VCaP (cell line): Measurements from ENCODE around the gene SLC39A11.

ENCODE experiments used
- H3K27ac ChIP-seq: fragments of 450-650 bp; 2 replicates; pipeline ENCODE4 v1.5.1; 2017
- TF ChIP-seq, protein P1 (sequence below): fragments of 450-650 bp; conservative IDR thresholded peaks from 2 replicates; pipeline ENCODE4 v1.5.1; 2017; ENCODE audit warnings: mild to moderate bottlenecking, moderate library complexity

The SLC39A11 gene

DNA sequence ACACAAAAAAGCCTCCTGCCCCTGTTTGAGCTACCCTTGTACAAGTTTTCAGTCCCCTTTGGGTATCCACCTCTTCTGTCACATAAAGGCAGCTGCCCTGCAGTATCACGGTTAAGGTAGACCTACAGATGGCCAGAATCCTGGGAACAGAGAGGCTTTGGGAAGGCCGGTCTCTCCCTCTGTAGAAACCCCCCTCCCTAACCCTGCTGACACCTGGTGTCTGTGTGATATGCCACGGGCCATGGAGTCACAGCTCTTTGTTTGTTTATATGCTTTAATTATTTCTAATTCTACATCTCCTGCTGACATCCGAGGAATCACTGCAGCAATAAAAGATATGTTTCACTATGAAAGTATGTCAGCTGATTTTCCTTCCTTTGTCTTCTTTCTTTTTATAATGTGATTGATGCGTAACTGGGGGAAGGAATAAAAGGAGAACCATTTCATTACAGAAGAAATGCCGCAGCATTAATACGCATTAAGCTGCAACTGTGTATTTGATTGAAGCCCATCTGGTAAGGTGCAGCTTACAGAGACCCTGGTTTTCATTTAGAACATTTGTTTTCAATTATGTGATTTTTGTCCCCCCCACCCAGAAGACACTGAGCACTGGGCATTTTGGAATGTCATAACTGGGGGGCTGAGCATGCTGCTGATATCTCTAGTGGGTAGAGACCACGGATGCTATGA, 142.1 kb downstream of the SLC39A11 start:
- TF ChIP-seq, protein P1, sequence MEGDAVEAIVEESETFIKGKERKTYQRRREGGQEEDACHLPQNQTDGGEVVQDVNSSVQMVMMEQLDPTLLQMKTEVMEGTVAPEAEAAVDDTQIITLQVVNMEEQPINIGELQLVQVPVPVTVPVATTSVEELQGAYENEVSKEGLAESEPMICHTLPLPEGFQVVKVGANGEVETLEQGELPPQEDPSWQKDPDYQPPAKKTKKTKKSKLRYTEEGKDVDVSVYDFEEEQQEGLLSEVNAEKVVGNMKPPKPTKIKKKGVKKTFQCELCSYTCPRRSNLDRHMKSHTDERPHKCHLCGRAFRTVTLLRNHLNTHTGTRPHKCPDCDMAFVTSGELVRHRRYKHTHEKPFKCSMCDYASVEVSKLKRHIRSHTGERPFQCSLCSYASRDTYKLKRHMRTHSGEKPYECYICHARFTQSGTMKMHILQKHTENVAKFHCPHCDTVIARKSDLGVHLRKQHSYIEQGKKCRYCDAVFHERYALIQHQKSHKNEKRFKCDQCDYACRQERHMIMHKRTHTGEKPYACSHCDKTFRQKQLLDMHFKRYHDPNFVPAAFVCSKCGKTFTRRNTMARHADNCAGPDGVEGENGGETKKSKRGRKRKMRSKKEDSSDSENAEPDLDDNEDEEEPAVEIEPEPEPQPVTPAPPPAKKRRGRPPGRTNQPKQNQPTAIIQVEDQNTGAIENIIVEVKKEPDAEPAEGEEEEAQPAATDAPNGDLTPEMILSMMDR: no peak
- no peak overlapping the region for H3K27ac ChIP-seq

DNA sequence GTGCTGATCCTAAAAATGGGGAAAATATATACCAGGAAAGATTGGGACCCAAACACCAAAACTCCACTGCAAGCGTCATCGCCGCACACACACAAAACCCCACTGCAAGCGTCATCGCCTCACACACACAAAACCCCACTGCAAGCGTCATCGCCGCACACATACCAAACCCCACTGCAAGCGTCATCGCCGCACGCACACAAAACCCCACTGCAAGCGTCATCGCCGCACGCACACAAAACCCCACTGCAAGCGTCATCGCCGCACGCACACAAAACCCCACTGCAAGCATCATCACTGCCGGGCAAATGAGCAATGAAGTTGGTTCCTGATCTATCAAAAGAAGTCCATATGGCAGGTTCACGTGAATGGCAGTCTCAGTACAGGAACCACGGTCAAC, 144.4 kb downstream of the SLC39A11 start:
- no peak overlapping the region for H3K27ac ChIP-seq
- TF ChIP-seq, protein P1: no peak

DNA sequence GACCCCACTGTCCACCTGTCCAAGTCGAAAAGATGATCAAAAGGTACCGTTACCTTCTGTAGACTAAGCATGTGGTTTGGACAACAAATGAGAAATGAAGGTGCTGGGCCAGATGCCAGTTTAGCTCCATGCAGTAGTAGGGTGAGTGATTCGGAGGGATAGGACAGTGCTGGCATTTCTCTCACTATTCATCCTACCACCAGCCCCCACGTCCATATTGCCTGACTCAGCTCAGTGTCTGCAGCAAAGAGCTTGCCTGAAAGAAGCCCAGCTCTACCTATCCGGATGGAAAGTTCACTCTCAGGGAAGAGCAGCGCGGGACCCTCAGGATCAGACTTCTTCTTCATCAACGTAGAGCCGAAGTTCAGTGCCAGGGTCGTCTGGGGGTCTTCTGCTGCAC, 145.0 kb downstream of the SLC39A11 start:
- TF ChIP-seq, protein P1: no peak
- H3K27ac ChIP-seq: no peak overlapping the region

DNA sequence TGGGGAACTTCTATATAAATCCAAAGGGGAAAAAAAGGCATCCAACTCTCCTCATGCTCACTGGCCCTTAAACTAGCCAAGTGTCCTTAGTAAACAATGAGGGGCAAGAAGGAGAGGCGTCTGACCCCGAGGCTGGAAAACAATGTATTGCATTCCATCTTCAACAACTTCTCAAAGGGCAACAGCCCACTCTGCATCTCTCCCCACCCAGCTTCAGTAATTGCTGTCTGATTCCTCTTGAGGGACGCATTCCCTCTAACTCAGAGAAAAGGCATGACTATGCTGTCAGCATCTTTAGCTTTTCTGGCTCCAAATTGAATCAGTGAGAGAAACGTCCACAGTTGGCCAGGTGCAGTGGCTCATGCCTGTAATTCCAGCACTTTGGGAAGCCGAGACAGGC, 145.8 kb downstream of the SLC39A11 start:
- TF ChIP-seq, protein P1: no peak
- no peak overlapping the region for H3K27ac ChIP-seq

- TF ChIP-seq, protein P1: no peak
- no peak overlapping the region for H3K27ac ChIP-seq
Measured at GRCh38 chr17:72946156-72946555, 146.3 kb downstream of the SLC39A11 start.

DNA sequence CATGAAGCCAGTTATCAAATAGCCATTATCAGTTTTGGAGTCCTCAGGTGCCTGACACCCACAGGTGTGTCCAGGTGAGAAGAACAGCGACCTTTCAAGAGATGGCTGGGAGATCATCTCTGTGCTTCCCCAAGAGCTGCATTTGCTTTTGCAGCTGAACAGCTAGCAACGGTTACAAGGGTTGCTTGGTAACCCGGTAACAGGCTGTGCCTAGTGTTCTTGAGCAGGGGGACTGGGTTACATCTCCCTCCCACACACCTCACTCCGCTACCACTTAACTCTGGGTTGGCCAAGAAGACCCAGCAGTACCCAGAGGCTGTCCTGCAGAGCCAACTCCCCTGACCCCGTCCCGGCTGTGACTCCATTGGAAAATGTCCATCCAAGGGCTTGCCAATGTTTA, 147.0 kb downstream of the SLC39A11 start:
- H3K27ac ChIP-seq: no peak overlapping the region
- TF ChIP-seq, protein P1: no peak

GRCh38 chr17:72943826-72944689, 148.4 kb downstream of the SLC39A11 start:
- TF ChIP-seq, protein P1: no peak
- H3K27ac ChIP-seq: no peak overlapping the region
